BJ (cell line): ENCODE results near the gene PNPLA7. TPM values are rescaled to one million over a fixed set of nuclear protein-coding genes. Genes with fewer than 3 reads are reported as not detected.

Source experiments
- CTCF ChIA-PET: fragments of 350-600 bp; formaldehyde crosslinking; extraction: SDS; loops from one replicate; lab custom pipeline; 2021; ENCODE audit warnings: antibody characterized with exemption, inconsistent platforms; lab: Yijun Ruan, JAX
- POLR2A ChIA-PET: fragments of 300-600 bp; sonication (Branson Sonifier 250); formaldehyde crosslinking; extraction: SDS; loops from one replicate; lab custom pipeline; 2021; ENCODE audit warnings: antibody characterized with exemption; lab: Charles Lee
- DNase-seq: peaks from one replicate; pipeline ENCODE4 v3.0.0-alpha.2; 2011; ENCODE audit warnings: low read depth
- H3K27me3 ChIP-seq: 2 replicates; pipeline ENCODE4 v1.6.0; 2011; ENCODE audit warnings: low read length; ENCODE audit not compliant: control insufficient read depth, insufficient read depth
- H3K36me3 ChIP-seq: 2 replicates; pipeline ENCODE4 v1.5.1; 2011; ENCODE audit warnings: low read length; ENCODE audit not compliant: control insufficient read depth, insufficient read depth
- H3K4me3 ChIP-seq: 2 replicates; pipeline ENCODE4 v1.5.1; 2011; ENCODE audit warnings: low read depth, mild to moderate bottlenecking, control low read depth, low read length
- CTCF ChIP-seq: IDR thresholded peaks from 2 replicates; pipeline ENCODE4 v1.5.1; 2011; ENCODE audit warnings: low read depth, mild to moderate bottlenecking, control low read depth, inconsistent platforms, low read length, moderate library complexity; ENCODE audit not compliant: insufficient read depth
- polyA plus RNA-seq: library from polyadenylated mRNA; depleted of rRNA; stranded (reverse); fragments of >200 nt; gene quantifications from 2 replicates; pipeline ENCODE4 v1.2.3, GENCODE V29; 2011

The PNPLA7 gene
- polyA plus RNA-seq, 1 experiment: 0.63 TPM

- Histone ChIP-seq H3K27me3 (no peaks in the 10 kb centered on the region), H3K36me3 (no peaks in the 10 kb centered on the region), H3K4me3 (no peak overlapping the region)
- no peak for DNase-seq
- POLR2A ChIA-PET: no interaction called here
- CTCF ChIA-PET: interaction anchor here (1.1 to 2.3 kb wide), 3 partner anchors 10 to 146 kb away, joined by 3 to 12 read pairs (median 7); partner anchors contain the start of genes EXD3 and NOXA1
- TF ChIP-seq CTCF: no peak
Measured at GRCh38 chr9:137433916-137434431, 116.2 kb downstream of the PNPLA7 start.

- TF ChIP-seq CTCF: no peak
- Histone ChIP-seq H3K4me3 (no peak overlapping the region), H3K36me3 (no peaks in the 10 kb centered on the region), H3K27me3 (no peaks in the 10 kb centered on the region)
- DNase-seq: no peak
- CTCF ChIA-PET: interaction anchor here (1.1 to 2.3 kb wide), 3 partner anchors 10 to 146 kb away, joined by 3 to 12 read pairs (median 7); partner anchors contain the start of genes EXD3 and NOXA1
- POLR2A ChIA-PET: no interaction called here
Measured at GRCh38 chr9:137433349-137433915, 116.8 kb downstream of the PNPLA7 start.

GRCh38 chr9:137432687-137433348 is 117.4 kb downstream of the PNPLA7 start:
- H3K36me3 ChIP-seq: no peaks in the 10 kb centered on the region
- CTCF ChIA-PET: interaction anchor here (1.1 to 2.3 kb wide), 3 partner anchors 9 to 178 kb away, joined by 3 to 12 read pairs (median 7); partner anchors contain the start of genes EXD3, NELFB and NOXA1
- DNase-seq: no peak
- no peak overlapping the region for H3K4me3 ChIP-seq
- no peak for TF ChIP-seq CTCF
- no peaks in the 10 kb centered on the region for H3K27me3 ChIP-seq
- POLR2A ChIA-PET: no interaction called here

- Histone ChIP-seq H3K27me3 (no peaks in the 10 kb centered on the region), H3K36me3 (no peaks in the 10 kb centered on the region), H3K4me3 (no peak overlapping the region)
- TF ChIP-seq CTCF: no peak
- DNase-seq: no peak
- ChIA-PET POLR2A (no interaction called here), CTCF (interaction anchor here (1.8 to 2.1 kb wide), 2 partner anchors 8 to 15 kb away, joined by 6 to 8 read pairs; partner anchors contain the start of genes EXD3 and NOXA1)
Measured at GRCh38 chr9:137431416-137431931, 118.7 kb downstream of the PNPLA7 start.
